Measurements from ENCODE around the gene MTHFD1L. TPM values are rescaled to one million over a fixed set of nuclear protein-coding genes. Genes with fewer than 3 reads are reported as not detected.

Gene MTHFD1L
- total and polyA plus RNA-seq, 2 of the 8 experiments (the other 6 are each of a cell fraction or from before 2014, with no cell fraction given): 29.2 to 105 TPM

DNA sequence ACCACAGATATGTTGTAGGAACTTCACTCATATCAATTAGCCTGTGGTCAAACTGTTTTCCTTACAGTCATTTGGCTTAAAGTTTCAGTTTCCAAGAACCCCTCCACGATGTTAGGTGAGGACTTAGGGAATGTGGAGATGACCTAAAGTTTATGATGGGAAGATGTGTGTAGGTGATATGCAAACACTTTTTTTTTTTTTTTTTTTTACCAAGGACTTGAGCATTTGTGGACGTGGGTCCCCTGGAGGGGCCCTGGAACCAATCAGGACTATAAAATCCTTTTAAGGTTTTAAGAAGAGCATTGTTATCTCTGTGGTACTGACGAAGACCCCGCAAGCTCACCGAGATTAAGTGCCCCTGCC is 478 bp upstream of the MTHFD1L start:
- 29% methylated on average over 5 of the region's 5 CpGs; no CpG with 5 or more reads in 1 of the 2 experiments for WGBS, 2 experiments (ENCODE audit: extremely low coverage in 1 of 2, insufficient coverage in 1 of 2, insufficient read length in 1 of 2, insufficient replicate concordance in 2 of 2, low coverage in 1 of 2, low lambda C conversion rate in 2 of 2, missing lambda C conversion rate in 1 of 2)
- FAIRE-seq (no peak), DNase-seq (ENCODE audit: low read depth in 1 of 2, low spot score in 2 of 2) (no peak)
- peak overlapping the region; percentile 85 to 96 for H3K4me2 ChIP-seq (ENCODE audit: insufficient read depth in 1 of 2, low read depth in 2 of 2, low read length in 2 of 2)
- no peak overlapping the region for H3K4ac ChIP-seq (replicated peaks; ENCODE audit: insufficient read length, low read depth, low read length)
- CTCF ChIA-PET (ENCODE audit: partially characterized antibody): interaction anchor here (0.8 to 4.7 kb wide), 8 partner anchors 9 to 48 kb away, joined by 3 to 23 read pairs (median 3); no protein-coding TSS in a partner anchor
- H2BK120ac ChIP-seq (replicated peaks; ENCODE audit: low read depth, low read length): no peak overlapping the region
- H3K79me2 ChIP-seq (ENCODE audit: control insufficient read depth in 1 of 2, insufficient read depth in 2 of 2, low read length in 2 of 2): peaks cover 14 to 33% of the 10 kb centered on the region in 2 experiments
- peaks cover 0 to 3% (median 1%) of the 10 kb centered on the region in 4 experiments; a peak in 2 of 7 replicates for H3K4me1 ChIP-seq (replicated peaks in 1 of 4; ENCODE audit: control insufficient read depth in 3 of 4, insufficient read depth in 4 of 4, low read length in 3 of 4)
- peak overlapping the region; percentile 99; the same call in 1 of the 2 replicates for H2BK15ac ChIP-seq (ENCODE audit: low read length)
- H3K79me1 ChIP-seq (ENCODE audit: low read depth, low read length): peaks cover 5% of the 10 kb centered on the region
- peak overlapping the region; percentile 49 for H4K91ac ChIP-seq (replicated peaks; ENCODE audit: insufficient read length, low read length)
- POLR2A ChIA-PET (ENCODE audit: partially characterized antibody): interaction anchor here (0.7 to 3.8 kb wide), 14 partner anchors 10 to 470 kb away, joined by 3 to 69 read pairs (median 4); no protein-coding TSS in a partner anchor
- no peak overlapping the region for H4K8ac ChIP-seq (ENCODE audit: extremely low read depth, insufficient read depth, low read length)
- H3K36me3 ChIP-seq (ENCODE audit: control insufficient read depth in 2 of 4, insufficient read depth in 4 of 4, low read length in 3 of 4): peaks cover 0 to 2% (median 0%) of the 10 kb centered on the region in 4 experiments; a peak in 2 of 8 replicates
- H3K27me3 ChIP-seq (replicated peaks in 1 of 4; ENCODE audit: control insufficient read depth in 3 of 4, extremely low read depth in 1 of 4, insufficient read depth in 3 of 4, low read length in 3 of 4): no peaks in the 10 kb centered on the region
- H3K18ac ChIP-seq (ENCODE audit: extremely low read depth, low read length): peak overlapping the region; percentile 97
- H4K20me1 ChIP-seq (replicated peaks in 1 of 2; ENCODE audit: control insufficient read depth in 1 of 2, insufficient read depth in 2 of 2, low read length in 2 of 2): peaks cover 0 to 2% of the 10 kb centered on the region in 2 experiments
- no peak overlapping the region for H2AK5ac ChIP-seq (ENCODE audit: low read depth, low read length)
- no peak overlapping the region for H3K56ac ChIP-seq (replicated peaks; ENCODE audit: insufficient read length, low read depth, low read length)
- H2BK5ac ChIP-seq (ENCODE audit: low read depth, low read length): peak overlapping the region; percentile 96
- H2AFZ ChIP-seq (ENCODE audit: low read length): peak overlapping the region; percentile 100; the same call in 1 of the 2 replicates
- H4K5ac ChIP-seq (ENCODE audit: insufficient read length, low read depth, low read length): no peak overlapping the region
- H3K23me2 ChIP-seq (ENCODE audit: low read depth, low read length): peaks cover 5% of the 10 kb centered on the region
- H3K23ac ChIP-seq (ENCODE audit: insufficient read length): no peak overlapping the region
- H3K4me3 ChIP-seq (ENCODE audit: extremely low read depth in 1 of 4, insufficient read depth in 2 of 4, low read depth in 3 of 4, low read length in 4 of 4): peak overlapping the region; percentile 56 to 96 (median 74)
- H3K14ac ChIP-seq (ENCODE audit: insufficient read length): no peak overlapping the region
- no peaks in the 10 kb centered on the region for H3K9me3 ChIP-seq (ENCODE audit: insufficient read depth in 2 of 2, low read depth in 1 of 2, low read length in 1 of 2)
- 0 out of 2 replicates have a peak overlapping the region, but pooled peaks have one; percentile 35 for H3K27ac ChIP-seq (ENCODE audit: low read depth, low read length)
- no peak overlapping the region for H2BK20ac ChIP-seq (ENCODE audit: low read length)
- peak overlapping the region; percentile 51 to 99 (median 72) for H3K9ac ChIP-seq (replicated peaks in 1 of 4; ENCODE audit: extremely low read depth in 1 of 4, low read depth in 3 of 4, low read length in 3 of 4)
- peak overlapping the region; percentile 81; the same call in 1 of the 2 replicates for H2BK12ac ChIP-seq (ENCODE audit: low read depth, low read length)
- TF ChIP-seq, protein P1, sequence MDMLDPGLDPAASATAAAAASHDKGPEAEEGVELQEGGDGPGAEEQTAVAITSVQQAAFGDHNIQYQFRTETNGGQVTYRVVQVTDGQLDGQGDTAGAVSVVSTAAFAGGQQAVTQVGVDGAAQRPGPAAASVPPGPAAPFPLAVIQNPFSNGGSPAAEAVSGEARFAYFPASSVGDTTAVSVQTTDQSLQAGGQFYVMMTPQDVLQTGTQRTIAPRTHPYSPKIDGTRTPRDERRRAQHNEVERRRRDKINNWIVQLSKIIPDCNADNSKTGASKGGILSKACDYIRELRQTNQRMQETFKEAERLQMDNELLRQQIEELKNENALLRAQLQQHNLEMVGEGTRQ (IDR thresholded peaks at IDR 0.05; ENCODE audit: low read length): no peak
- TF ChIP-seq CTCF (IDR thresholded peaks at IDR 0.05; ENCODE audit: control extremely low read depth in 1 of 3, insufficient read depth in 1 of 3, low read depth in 1 of 3, low read length in 3 of 3) (no peak), NANOG (IDR thresholded peaks at IDR 0.05; ENCODE audit: insufficient read depth, low read depth, low read length, poor library complexity, severe bottlenecking) (no peak), RAD21 (IDR thresholded peaks at IDR 0.05 in 1 of 2, conservative IDR thresholded peaks at IDR 0.05 in 1 of 2; ENCODE audit: low read depth in 2 of 2, low read length in 2 of 2) (no peak), CHD2 (IDR thresholded peaks at IDR 0.05; ENCODE audit: low read length) (no peak), TAF7 (optimal IDR thresholded peaks at IDR 0.05; ENCODE audit: borderline replicate concordance, low read depth, low read length) (no peak), SUZ12 (IDR thresholded peaks at IDR 0.05; ENCODE audit: low read length) (no peak), CHD1 (IDR thresholded peaks at IDR 0.05; ENCODE audit: low read depth, low read length) (no peak)

Data from H1 (cell line).